Measurements from ENCODE around the gene RASA1. TPM values are rescaled to one million over a fixed set of nuclear protein-coding genes. Genes with fewer than 3 reads are reported as not detected.
"Not testable (repeated sequence)": the region's sequence is repeated elsewhere in the genome, so short reads cannot be mapped to it uniquely, and the experiment has no call there.

Gene RASA1
- total and polyA plus RNA-seq, 10 donors = 13.4 to 54.0 (median 36.6) TPM

DNA sequence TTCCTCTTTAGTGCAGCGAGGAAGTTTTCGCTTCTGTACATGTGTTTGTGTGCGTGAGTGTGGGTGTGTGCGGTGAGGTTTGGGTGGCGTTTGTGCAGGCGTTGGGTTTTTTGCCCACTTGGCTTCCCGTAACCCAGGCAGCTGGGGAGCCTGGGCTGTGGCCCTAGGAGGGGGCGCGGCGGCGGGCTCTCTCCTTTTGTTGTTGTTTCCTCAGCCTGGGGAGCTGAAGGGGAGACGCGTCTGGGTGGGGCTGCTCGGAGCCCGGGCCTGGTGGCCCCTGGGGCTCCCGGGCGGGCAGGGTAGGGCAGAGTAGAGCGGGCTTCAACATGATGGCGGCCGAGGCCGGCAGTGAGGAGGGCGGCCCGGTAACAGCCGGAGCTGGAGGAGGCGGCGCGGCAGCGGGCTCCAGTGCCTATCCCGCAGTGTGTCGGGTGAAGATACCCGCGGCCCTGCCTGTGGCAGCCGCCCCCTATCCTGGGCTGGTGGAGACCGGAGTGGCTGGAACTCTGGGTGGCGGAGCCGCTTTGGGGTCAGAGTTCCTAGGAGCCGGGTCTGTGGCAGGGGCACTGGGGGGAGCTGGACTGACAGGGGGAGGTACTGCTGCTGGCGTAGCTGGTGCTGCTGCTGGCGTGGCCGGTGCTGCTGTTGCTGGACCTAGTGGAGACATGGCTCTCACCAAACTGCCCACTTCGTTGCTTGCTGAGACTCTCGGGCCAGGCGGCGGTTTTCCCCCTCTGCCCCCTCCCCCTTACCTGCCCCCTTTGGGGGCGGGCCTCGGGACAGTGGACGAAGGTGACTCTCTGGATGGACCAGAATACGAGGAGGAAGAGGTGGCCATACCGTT is 665 bp downstream of the RASA1 start:
- Histone ChIP-seq H3K4me3 (peak overlapping the region; percentile 86 to 99 (median 96)), H3K9me3 (no peaks in the 10 kb centered on the region), H3K27ac (peak overlapping the region; percentile 86 to 97 (median 92)), H3K36me3 (peaks cover 0 to 15% (median 0%) of the 10 kb centered on the region in 6 donors), H3K27me3 (replicated peaks in 1 of 7) (no peaks in the 10 kb centered on the region), H3K4me1 (peaks cover 23 to 58% (median 49%) of the 10 kb centered on the region in 6 donors)
- DNase-seq = peak; percentile 93
- intact Hi-C loops (cut with DNase I; ENCODE audit: low total_unique reads) = no loop called here
- 0 to 1% (median 0%) methylated on average over 12 to 49 of the region's 49 CpGs for WGBS, 5 donors
- peak in 1 of 3 donors; percentile 61 for TF ChIP-seq POLR2AphosphoS5 (IDR thresholded peaks at IDR 0.05)
- TF ChIP-seq, protein P1, sequence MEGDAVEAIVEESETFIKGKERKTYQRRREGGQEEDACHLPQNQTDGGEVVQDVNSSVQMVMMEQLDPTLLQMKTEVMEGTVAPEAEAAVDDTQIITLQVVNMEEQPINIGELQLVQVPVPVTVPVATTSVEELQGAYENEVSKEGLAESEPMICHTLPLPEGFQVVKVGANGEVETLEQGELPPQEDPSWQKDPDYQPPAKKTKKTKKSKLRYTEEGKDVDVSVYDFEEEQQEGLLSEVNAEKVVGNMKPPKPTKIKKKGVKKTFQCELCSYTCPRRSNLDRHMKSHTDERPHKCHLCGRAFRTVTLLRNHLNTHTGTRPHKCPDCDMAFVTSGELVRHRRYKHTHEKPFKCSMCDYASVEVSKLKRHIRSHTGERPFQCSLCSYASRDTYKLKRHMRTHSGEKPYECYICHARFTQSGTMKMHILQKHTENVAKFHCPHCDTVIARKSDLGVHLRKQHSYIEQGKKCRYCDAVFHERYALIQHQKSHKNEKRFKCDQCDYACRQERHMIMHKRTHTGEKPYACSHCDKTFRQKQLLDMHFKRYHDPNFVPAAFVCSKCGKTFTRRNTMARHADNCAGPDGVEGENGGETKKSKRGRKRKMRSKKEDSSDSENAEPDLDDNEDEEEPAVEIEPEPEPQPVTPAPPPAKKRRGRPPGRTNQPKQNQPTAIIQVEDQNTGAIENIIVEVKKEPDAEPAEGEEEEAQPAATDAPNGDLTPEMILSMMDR (IDR thresholded peaks at IDR 0.05 in 8 of 11, conservative IDR thresholded peaks at IDR 0.05 in 3 of 11) = no peak

GRCh38 chr5:87268970-87269377 is 1.3 kb downstream of the RASA1 start:
- no peaks in the 10 kb centered on the region for H3K27me3 ChIP-seq (replicated peaks in 1 of 7)
- H3K4me1 ChIP-seq = peaks cover 23 to 65% (median 53%) of the 10 kb centered on the region in 6 donors
- TF ChIP-seq POLR2AphosphoS5 (IDR thresholded peaks at IDR 0.05) = no peak
- TF ChIP-seq POLR2A (IDR thresholded peaks at IDR 0.05) = no peak
- TF ChIP-seq, protein P1 (IDR thresholded peaks at IDR 0.05 in 8 of 11, conservative IDR thresholded peaks at IDR 0.05 in 3 of 11) = no peak
- H3K4me3 ChIP-seq = peak overlapping the region; percentile 86 to 99 (median 96)
- intact Hi-C loops (cut with DNase I; ENCODE audit: low total_unique reads) = no loop called here
- no peak for DNase-seq
- 12 to 17% (median 15%) methylated on average over 4 of the region's 4 CpGs for WGBS, 5 donors
- no peaks in the 10 kb centered on the region for H3K9me3 ChIP-seq
- H3K36me3 ChIP-seq = peaks cover 0 to 21% (median 0%) of the 10 kb centered on the region in 6 donors
- H3K27ac ChIP-seq = peak overlapping the region; percentile 86 to 97 (median 92)

- DNase-seq; intact Hi-C loops (cut with DNase I; ENCODE audit: low total_unique reads); H3K27me3 ChIP-seq (replicated peaks in 1 of 7); H3K9me3 ChIP-seq; H3K4me3 ChIP-seq; H3K27ac ChIP-seq: not testable (repeated sequence)
- Histone ChIP-seq H3K36me3 (peaks cover 0 to 27% (median 0%) of the 10 kb centered on the region in 6 donors), H3K4me1 (peaks cover 28 to 84% (median 69%) of the 10 kb centered on the region in 6 donors)
- 95 to 98% (median 97%) methylated on average over 17 of the region's 17 CpGs for WGBS, 5 donors
These were observed 3.2 kb downstream of the RASA1 start for GRCh38 chr5:87270888-87271287.

DNA sequence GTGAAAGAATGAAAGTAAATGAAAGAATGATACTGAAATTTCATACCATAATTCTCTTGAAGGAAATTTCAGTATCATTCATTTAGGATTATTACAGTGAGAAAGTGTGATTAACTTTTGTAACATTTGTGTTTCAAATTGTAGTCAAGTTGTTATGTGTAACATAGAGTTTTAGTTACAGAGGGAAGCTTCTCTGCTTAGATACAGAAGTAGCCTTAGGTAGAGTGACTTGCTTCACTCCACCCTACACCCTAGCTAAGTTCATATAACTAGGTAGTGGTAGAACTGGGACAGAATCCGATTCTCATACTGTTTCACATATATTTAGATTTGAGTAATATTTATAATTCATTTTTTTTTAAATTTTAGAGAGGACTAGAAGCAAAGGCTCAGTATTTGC is 9.0 kb downstream of the RASA1 start:
- H3K27me3 ChIP-seq (replicated peaks in 1 of 7) = no peaks in the 10 kb centered on the region
- H3K4me3 ChIP-seq = no peak overlapping the region
- intact Hi-C loops (cut with DNase I; ENCODE audit: low total_unique reads) = no loop called here
- H3K4me1 ChIP-seq = peaks cover 16 to 91% (median 44%) of the 10 kb centered on the region in 6 donors
- 85 to 97% (median 95%) methylated on average over 1 of the region's 1 CpG for WGBS, 5 donors
- peak overlapping the region in 1 of 8 donors; percentile 28 for H3K27ac ChIP-seq
- no peak for DNase-seq
- peaks cover 0 to 39% (median 3%) of the 10 kb centered on the region in 6 donors for H3K36me3 ChIP-seq
- TF ChIP-seq POLR2A (IDR thresholded peaks at IDR 0.05) (no peak), POLR2AphosphoS5 (IDR thresholded peaks at IDR 0.05) (no peak)
- TF ChIP-seq, protein P1 (IDR thresholded peaks at IDR 0.05 in 8 of 11, conservative IDR thresholded peaks at IDR 0.05 in 3 of 11) = no peak
- H3K9me3 ChIP-seq = no peaks in the 10 kb centered on the region

Data from spleen (tissue), 11 donors.